GM19099 (cell line): ENCODE measurements around the gene S100A3.

Experiments
- POLR2A ChIP-seq: IDR thresholded peaks from 3 replicates; pipeline ENCODE4 v1.6.1; 2011; ENCODE audit warnings: low read depth; ENCODE audit not compliant: insufficient read length; ENCODE audit errors: extremely low read depth

S100A3 gene

DNA sequence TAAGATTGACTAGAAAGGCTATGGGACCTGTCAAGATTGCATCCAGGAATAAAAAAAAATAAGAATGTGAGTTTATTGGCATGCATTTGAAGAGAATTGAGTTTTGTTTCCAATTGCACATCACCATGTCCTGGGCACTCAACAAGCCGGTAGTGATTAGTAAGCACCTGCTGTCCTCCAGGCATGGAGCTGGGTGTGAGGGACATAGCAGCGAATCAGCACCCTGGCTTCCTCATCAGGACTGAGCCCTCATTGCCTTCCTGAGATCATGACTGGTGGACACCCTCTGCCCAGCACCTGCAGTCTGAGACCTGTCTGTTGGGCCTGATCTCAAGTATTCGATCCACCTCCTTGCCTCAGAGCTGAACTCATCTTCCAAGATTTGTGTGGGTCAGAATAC lies 40.0 kb downstream of the S100A3 start:
- no peak for TF ChIP-seq POLR2A

DNA sequence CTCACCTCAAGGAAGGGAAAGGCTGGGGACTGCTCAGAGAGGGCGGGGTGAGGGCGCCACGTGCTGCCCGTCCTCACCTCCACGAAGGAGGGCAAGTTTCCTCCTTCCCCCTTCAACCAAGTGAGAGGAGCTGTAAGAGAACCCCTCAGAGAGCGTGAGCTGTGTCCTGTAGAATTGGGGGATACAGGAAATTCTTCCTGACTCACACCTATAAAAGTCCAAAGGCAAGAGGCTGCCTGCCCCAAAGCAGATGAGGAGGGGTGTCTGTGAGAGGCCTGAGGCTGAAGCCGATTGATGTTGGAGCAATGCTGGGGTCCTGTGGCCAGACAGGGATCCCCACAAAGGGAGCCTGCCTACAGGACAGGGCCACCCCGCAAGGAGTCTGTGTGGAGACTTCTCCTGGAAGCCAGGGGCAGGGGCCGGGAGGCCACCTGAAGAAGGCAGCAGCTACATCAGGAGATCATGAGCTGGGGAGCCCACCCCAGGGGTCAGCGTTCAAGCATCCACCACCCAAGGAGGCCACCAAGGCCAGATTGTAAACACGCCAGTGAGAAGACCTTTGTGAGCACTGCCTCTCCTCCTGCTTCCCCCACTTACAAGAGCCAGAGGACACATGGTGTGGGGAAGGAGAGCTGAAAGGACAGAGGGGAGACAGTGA lies 41.0 kb downstream of the S100A3 start:
- TF ChIP-seq POLR2A = no peak

DNA sequence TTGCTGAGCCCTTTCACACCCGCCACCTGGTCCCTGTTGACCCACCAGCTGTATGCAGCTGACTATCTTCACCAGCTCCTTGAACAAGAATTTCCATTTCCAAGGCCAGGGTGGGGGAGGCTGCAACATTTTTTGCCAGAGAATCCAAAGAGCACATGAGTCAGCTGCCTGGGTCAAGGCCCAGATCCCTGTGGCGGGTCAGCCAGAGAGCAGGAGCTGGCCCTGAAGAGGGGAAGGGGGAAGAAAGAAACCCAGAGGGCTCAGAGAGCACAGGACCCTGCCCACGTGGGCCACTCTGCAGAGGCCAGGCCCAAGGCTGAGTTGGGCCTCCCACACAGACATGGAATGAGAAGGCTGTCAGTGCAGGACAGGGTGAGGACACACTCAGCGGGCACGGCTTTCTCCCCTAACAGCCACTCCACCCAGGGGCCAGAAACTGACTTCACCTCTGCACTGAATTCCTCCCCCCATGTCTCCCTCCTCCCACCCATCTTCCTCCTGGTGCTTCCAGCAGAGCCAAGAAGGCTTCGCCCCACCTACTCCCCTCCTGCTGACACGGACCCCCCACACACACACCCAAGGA lies 42.1 kb downstream of the S100A3 start:
- TF ChIP-seq POLR2A = no peak

DNA sequence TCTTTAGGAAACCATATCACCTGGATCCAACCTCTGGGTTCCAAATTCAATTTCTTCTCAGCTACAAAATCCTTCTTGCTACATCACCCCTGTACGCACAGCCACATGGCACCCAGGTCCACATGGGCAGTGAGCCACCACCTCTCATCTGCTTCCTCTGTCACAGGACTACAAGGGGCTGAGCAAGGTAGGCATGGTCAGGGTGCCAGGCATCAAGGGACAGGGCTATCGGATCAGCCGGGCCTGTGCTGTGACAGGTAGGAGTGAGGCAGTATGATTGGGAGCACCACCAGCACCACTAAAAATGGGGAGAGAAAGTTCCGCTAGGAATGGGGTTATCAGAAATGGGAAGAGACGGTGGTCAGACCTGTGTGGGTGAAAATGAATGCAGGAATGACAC lies 42.7 kb downstream of the S100A3 start:
- TF ChIP-seq POLR2A = no peak

DNA sequence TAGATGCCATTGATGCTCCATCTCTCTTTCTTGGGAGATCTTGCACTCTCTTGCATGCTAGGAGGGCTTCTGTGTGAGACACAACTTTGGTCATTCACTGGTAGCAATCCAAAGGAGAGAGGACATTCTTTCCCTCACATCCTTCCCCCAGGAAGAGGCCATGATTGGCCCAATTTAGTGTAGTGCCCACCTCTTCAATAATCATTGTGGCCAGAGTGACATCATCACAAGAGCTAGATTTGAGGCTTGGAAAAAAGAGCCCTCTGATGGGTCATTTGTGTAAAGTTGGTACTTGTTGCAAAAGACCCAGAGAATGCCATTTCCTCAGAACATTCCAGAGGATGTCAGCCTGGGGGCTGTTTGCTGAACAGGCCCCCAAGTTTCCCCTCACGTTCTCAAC lies 43.5 kb downstream of the S100A3 start:
- TF ChIP-seq POLR2A = no peak

DNA sequence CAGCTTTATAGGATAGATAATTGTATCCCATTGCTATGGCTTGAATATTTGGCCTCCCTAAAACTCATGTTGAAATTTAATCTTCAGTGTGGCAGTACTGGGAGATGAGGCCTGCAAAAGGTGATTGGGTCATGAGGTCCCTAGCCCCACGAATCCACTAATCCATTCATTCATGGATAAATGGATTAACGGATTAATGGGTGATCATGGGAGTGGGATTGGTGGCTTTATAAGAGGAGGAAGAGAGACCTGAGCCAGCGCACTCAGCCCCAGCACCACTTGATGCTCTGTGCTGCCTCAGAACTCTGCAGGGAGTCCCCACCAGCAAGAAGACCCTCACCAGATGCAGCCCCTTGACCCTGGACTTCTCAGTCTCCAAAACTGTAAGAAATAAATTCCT lies 45.3 kb downstream of the S100A3 start:
- TF ChIP-seq POLR2A = no peak

DNA sequence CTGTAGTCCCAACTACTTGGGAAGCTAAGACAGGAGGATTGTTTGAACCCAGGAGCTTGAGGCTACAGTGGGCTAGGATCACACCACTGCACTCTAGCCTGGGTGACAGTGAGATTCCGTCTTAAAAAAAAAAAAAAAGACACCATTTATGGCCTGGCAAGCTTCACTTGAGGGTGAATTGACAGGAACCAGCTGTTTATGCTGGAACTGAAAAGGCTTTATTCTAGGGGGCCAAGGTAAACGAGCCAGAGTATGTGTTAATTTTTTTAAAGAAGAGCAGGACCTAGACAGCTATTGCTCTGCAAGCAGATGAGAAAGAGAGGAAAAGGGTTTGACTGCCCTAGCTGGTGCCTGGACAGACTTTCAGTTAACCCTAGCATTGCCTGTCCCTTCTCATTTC lies 50.3 kb downstream of the S100A3 start:
- TF ChIP-seq POLR2A = no peak
